Type B pancreatic cell (in vitro differentiated cells): ENCODE data around the gene ATP2B2. TPM values are rescaled to one million over a fixed set of nuclear protein-coding genes. Genes with fewer than 3 reads are reported as not detected.

Experiments used
- DNase-seq: peaks from one replicate; pipeline ENCODE4 v3.0.0; 2021; ENCODE audit warnings: mixed read lengths; ENCODE audit not compliant: unreplicated experiment; ENCODE audit errors: extremely low spot score
- H3K27ac Mint-ChIP-seq: 2 replicates; pipeline ENCODE4 v1.8.0; 2021; ENCODE audit warnings: mild to moderate bottlenecking, mixed read lengths
- H3K27me3 Mint-ChIP-seq: 2 replicates; pipeline ENCODE4 v1.8.0; 2021; ENCODE audit warnings: mixed read lengths
- H3K36me3 Mint-ChIP-seq: 2 replicates; pipeline ENCODE4 v1.8.0; 2021; ENCODE audit warnings: mixed read lengths
- H3K4me1 Mint-ChIP-seq: one replicate; pipeline ENCODE4 v1.8.0; 2021; ENCODE audit warnings: mixed read lengths; ENCODE audit not compliant: unreplicated experiment
- H3K4me3 Mint-ChIP-seq: 2 replicates; pipeline ENCODE4 v1.8.0; 2021; ENCODE audit warnings: mild to moderate bottlenecking, mixed read lengths
- H3K9me3 Mint-ChIP-seq: 2 replicates; pipeline ENCODE4 v1.8.0; 2021; ENCODE audit warnings: mixed read lengths
- total RNA-seq: library from RNA; stranded (reverse); gene quantifications from 2 replicates; pipeline ENCODE4 v1.2.1, GENCODE V29; 2021; ENCODE audit warnings: low replicate concordance
- TF ChIP-seq, protein P1 (sequence below): fragments of 200-600 bp; sonication (generic); conservative IDR thresholded peaks from 2 replicates; pipeline ENCODE4 v1.5.0; 2021; ENCODE audit warnings: antibody characterized with exemption, mild to moderate bottlenecking

Gene ATP2B2
- total RNA-seq, 1 donor from 2014 or later, result 0.31 TPM

DNA sequence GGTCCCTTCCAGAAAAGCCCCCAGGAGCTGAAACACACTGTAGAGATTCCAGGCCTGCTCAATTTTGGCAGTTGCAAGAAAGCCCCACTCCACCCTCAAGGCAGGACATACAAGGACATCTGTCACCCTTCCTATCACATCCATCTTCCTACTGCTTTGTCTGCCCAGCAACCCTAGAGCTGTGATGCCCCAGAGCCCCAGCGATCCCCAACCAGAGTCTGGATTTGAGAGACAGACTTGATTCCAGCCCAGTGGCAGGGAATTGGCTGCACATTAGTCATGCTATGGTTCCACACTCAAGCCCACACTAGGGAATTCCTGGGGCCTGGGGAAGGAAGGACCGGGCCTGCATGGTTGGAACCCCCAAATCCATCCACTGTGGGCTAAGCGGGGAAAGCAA lies 56.8 kb downstream of the ATP2B2 start:
- no peak overlapping the region for H3K4me3 Mint-ChIP-seq
- no peak for DNase-seq
- H3K27me3 Mint-ChIP-seq, result peaks cover 54% of the 10 kb centered on the region
- no peak overlapping the region for H3K27ac Mint-ChIP-seq
- H3K9me3 Mint-ChIP-seq, result no peaks in the 10 kb centered on the region
- H3K4me1 Mint-ChIP-seq, result no peaks in the 10 kb centered on the region
- TF ChIP-seq, protein P1, sequence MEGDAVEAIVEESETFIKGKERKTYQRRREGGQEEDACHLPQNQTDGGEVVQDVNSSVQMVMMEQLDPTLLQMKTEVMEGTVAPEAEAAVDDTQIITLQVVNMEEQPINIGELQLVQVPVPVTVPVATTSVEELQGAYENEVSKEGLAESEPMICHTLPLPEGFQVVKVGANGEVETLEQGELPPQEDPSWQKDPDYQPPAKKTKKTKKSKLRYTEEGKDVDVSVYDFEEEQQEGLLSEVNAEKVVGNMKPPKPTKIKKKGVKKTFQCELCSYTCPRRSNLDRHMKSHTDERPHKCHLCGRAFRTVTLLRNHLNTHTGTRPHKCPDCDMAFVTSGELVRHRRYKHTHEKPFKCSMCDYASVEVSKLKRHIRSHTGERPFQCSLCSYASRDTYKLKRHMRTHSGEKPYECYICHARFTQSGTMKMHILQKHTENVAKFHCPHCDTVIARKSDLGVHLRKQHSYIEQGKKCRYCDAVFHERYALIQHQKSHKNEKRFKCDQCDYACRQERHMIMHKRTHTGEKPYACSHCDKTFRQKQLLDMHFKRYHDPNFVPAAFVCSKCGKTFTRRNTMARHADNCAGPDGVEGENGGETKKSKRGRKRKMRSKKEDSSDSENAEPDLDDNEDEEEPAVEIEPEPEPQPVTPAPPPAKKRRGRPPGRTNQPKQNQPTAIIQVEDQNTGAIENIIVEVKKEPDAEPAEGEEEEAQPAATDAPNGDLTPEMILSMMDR, result no peak
- no peaks in the 10 kb centered on the region for H3K36me3 Mint-ChIP-seq

DNA sequence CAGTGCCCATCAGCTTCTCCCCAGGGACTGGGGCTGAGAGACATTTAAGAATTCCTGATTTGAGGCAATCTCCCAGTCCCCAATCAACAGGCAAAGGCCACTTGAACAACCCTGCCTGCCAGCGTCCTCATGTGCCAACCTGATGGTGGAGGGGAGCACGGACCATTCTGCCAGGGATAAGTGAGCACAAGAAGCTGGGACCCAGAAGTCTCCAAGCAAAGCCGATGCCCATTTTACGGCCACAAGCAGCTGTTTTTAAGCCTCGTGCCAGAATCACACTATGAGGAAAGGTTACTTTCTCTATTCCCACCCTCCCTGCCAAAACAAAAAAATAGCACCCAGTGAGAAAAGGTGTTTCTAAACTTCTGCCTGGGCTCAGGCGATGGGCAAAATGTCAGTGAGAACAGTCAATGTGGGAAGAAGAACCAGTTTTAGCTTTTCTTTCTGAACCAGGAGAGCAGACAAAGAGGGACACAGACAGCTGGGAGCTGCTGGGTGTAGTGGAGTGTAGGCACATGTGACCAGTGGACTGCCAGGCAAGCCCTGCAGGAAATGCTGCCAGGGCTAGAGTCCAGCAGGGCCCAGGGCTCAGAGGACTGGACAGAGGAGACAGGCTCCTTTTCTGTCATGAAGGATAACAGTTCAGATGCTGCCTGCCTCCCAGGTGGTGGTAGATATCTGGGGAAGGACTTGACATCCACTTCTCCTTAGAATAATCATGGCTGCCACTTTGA lies 57.7 kb downstream of the ATP2B2 start:
- H3K27ac Mint-ChIP-seq, result no peak overlapping the region
- H3K4me3 Mint-ChIP-seq, result no peak overlapping the region
- H3K36me3 Mint-ChIP-seq, result no peaks in the 10 kb centered on the region
- H3K9me3 Mint-ChIP-seq, result no peaks in the 10 kb centered on the region
- no peaks in the 10 kb centered on the region for H3K4me1 Mint-ChIP-seq
- H3K27me3 Mint-ChIP-seq, result peaks cover 61% of the 10 kb centered on the region
- TF ChIP-seq, protein P1, result no peak
- DNase-seq, result no peak

DNA sequence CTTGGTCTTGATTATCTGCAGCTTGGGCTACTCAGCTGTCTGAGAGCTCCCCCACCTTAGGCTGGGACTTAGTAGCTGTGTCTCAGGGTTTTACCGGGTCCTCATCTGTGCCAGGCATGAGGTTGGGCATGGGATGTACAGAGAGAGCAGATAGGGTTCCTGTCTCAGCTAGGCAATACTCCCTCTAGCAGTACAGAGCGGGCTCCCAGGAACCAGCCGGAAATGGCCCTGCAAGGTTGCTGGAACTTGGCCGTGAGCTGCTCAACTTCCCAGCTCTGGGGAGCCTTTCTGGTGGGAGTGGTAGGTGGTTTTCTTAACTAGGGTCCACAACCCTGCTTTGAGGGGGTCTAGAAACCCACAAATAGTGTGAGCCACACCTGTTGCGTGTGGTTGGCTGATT lies 58.3 kb downstream of the ATP2B2 start:
- TF ChIP-seq, protein P1, result no peak
- H3K9me3 Mint-ChIP-seq, result no peaks in the 10 kb centered on the region
- H3K36me3 Mint-ChIP-seq, result no peaks in the 10 kb centered on the region
- no peak for DNase-seq
- peaks cover 56% of the 10 kb centered on the region for H3K27me3 Mint-ChIP-seq
- H3K4me1 Mint-ChIP-seq, result no peaks in the 10 kb centered on the region
- no peak overlapping the region for H3K27ac Mint-ChIP-seq
- H3K4me3 Mint-ChIP-seq, result no peak overlapping the region

DNA sequence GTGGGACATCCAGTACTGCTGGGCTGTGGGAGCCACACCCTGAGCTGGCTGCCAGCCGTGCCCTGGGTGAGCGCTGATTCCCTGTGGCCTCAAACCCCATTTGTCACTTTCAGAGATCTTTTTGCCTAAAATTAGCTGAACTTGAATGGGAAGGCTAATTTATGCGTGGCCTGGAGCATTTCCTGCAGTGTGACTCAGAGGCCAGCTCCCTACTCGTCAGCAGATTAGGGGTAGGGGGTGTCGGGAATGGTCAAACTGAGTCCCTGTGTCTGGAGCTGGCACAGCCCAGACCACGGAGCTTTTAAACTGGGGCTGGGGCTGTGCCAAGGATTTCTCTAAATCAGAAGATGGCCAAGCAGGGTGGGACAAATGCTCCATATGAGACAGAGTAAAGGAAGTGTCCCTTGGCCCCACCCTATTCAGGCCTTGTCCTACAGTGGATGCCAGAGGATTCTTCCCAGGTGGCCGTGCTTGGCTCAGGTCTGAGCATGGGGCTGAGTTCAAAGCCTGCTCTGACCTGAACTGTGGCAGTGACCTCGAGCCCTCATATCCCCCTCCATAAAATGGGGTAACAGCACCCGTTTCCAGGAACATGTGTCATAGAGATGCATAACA lies 59.7 kb downstream of the ATP2B2 start:
- DNase-seq, result no peak
- Mint-ChIP-seq H3K9me3 (no peaks in the 10 kb centered on the region), H3K36me3 (no peaks in the 10 kb centered on the region), H3K4me1 (no peaks in the 10 kb centered on the region), H3K27ac (no peak overlapping the region), H3K4me3 (no peak overlapping the region), H3K27me3 (peaks cover 52% of the 10 kb centered on the region)
- TF ChIP-seq, protein P1, result no peak

DNA sequence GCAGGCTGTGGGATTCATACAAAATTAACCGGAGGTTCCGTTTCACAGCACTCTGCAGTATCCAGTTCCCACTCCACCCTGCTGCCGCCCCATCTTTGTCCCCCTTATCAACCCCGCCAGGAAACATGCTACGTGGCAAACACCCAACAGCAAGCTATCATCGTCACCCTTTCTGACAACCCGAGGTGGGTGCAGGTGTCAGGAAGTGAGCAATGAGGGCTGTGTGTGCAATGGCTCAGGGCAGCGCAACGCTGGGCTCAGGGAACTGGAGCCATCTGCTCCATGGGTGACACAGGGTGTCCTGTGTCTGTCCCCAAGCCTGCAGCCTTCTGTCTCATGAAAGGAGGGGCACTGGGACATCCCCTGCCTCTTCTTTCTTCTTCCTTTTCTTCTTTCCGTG lies 60.9 kb downstream of the ATP2B2 start:
- peaks cover 54% of the 10 kb centered on the region for H3K27me3 Mint-ChIP-seq
- no peak overlapping the region for H3K27ac Mint-ChIP-seq
- H3K36me3 Mint-ChIP-seq, result no peaks in the 10 kb centered on the region
- H3K9me3 Mint-ChIP-seq, result no peaks in the 10 kb centered on the region
- no peak overlapping the region for H3K4me3 Mint-ChIP-seq
- DNase-seq, result no peak
- TF ChIP-seq, protein P1, result no peak
- H3K4me1 Mint-ChIP-seq, result no peaks in the 10 kb centered on the region
